Measurements from ENCODE around the gene ZNF174. TPM values are rescaled to one million over a fixed set of nuclear protein-coding genes. Genes with fewer than 3 reads are reported as not detected.
A peak's percentile ranks its signal among the peaks of the same experiment; 100 is the strongest.

The ZNF174 gene
- total RNA-seq, 1 experiment from 2014 or later: 13.7 TPM

DNA sequence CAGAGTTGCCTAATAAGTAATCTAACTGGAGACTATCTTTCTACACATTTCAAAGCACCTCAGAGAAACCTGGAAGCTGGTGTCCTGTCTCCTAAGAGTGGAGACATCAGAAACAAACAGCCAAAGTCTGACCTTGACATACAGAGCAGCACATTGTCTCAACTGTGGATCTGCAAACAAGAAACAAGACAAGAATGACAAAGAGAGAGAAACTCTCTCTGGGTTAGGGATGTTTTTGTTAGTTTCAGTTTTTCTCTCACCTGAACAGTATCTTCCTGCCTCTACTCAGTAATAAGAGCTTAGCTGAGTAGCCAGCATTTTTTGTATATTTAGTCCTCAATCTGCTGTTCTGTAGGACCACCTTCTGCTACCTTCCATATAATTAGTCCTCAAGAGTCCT is 33.4 kb downstream of the ZNF174 start:
- DNase-seq (ENCODE audit: low spot score): no peak
- no peak overlapping the region for H3K4me3 ChIP-seq (ENCODE audit: low read depth, low read length, poor library complexity, severe bottlenecking)
- CTCF ChIA-PET: no interaction called here
- TF ChIP-seq EZH2 (IDR thresholded peaks at IDR 0.05; ENCODE audit: borderline replicate concordance, low read depth, low read length, poor library complexity, severe bottlenecking): no peak
- TF ChIP-seq, protein P1, sequence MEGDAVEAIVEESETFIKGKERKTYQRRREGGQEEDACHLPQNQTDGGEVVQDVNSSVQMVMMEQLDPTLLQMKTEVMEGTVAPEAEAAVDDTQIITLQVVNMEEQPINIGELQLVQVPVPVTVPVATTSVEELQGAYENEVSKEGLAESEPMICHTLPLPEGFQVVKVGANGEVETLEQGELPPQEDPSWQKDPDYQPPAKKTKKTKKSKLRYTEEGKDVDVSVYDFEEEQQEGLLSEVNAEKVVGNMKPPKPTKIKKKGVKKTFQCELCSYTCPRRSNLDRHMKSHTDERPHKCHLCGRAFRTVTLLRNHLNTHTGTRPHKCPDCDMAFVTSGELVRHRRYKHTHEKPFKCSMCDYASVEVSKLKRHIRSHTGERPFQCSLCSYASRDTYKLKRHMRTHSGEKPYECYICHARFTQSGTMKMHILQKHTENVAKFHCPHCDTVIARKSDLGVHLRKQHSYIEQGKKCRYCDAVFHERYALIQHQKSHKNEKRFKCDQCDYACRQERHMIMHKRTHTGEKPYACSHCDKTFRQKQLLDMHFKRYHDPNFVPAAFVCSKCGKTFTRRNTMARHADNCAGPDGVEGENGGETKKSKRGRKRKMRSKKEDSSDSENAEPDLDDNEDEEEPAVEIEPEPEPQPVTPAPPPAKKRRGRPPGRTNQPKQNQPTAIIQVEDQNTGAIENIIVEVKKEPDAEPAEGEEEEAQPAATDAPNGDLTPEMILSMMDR (conservative IDR thresholded peaks at IDR 0.05; ENCODE audit: low read depth, low read length): no peak
- no peak overlapping the region for H3K27ac ChIP-seq (ENCODE audit: low read depth, low read length, poor library complexity, severe bottlenecking)
- no peaks in the 10 kb centered on the region for H3K4me1 ChIP-seq (ENCODE audit: insufficient read depth, low read length, poor library complexity, severe bottlenecking)
- POLR2A ChIA-PET (ENCODE audit: low non-redundant PET): no interaction called here
- H3K9me3 ChIP-seq (ENCODE audit: low read depth, low read length, poor library complexity, severe bottlenecking): no peaks in the 10 kb centered on the region
- H3K27me3 ChIP-seq (replicated peaks; ENCODE audit: insufficient read depth, low read depth, low read length, poor library complexity): peaks cover 29% of the 10 kb centered on the region
- H3K36me3 ChIP-seq (ENCODE audit: insufficient read depth, low read length, poor library complexity, severe bottlenecking): no peaks in the 10 kb centered on the region
- no TSS peak for BruUV-seq (replicated peaks)
- intact Hi-C loops (cut with micrococcal nuclease; ENCODE audit: unreplicated experiment): no loop called here

DNA sequence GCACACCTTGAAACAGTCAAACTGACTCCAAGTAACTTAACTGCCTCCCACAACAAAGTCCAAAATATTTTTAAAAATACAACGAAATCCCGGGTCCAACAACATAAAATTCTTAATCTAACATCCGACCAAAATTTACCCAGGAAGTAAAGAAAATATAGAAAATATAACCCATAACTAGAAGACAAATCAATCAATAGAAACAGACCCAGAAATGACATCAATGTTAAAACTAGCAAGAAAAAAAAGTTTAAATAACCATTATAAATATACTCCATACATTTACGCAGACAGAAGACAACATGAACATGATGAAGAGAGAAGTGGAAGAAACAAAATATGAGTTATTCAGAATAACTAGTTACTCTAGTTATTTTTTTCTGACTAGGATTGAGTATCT is 38.6 kb downstream of the ZNF174 start:
- no peak for TF ChIP-seq EZH2 (IDR thresholded peaks at IDR 0.05; ENCODE audit: borderline replicate concordance, low read depth, low read length, poor library complexity, severe bottlenecking)
- TF ChIP-seq, protein P1 (conservative IDR thresholded peaks at IDR 0.05; ENCODE audit: low read depth, low read length): no peak
- POLR2A ChIA-PET (ENCODE audit: low non-redundant PET): no interaction called here
- Histone ChIP-seq H3K9me3 (ENCODE audit: low read depth, low read length, poor library complexity, severe bottlenecking) (no peaks in the 10 kb centered on the region), H3K4me1 (ENCODE audit: insufficient read depth, low read length, poor library complexity, severe bottlenecking) (no peaks in the 10 kb centered on the region), H3K27ac (ENCODE audit: low read depth, low read length, poor library complexity, severe bottlenecking) (no peak overlapping the region), H3K27me3 (replicated peaks; ENCODE audit: insufficient read depth, low read depth, low read length, poor library complexity) (peaks cover 23% of the 10 kb centered on the region), H3K4me3 (ENCODE audit: low read depth, low read length, poor library complexity, severe bottlenecking) (no peak overlapping the region), H3K36me3 (ENCODE audit: insufficient read depth, low read length, poor library complexity, severe bottlenecking) (no peaks in the 10 kb centered on the region)
- CTCF ChIA-PET: no interaction called here
- BruUV-seq (replicated peaks): no TSS peak
- DNase-seq (ENCODE audit: low spot score): no peak
- intact Hi-C loops (cut with micrococcal nuclease; ENCODE audit: unreplicated experiment): no loop called here

DNA sequence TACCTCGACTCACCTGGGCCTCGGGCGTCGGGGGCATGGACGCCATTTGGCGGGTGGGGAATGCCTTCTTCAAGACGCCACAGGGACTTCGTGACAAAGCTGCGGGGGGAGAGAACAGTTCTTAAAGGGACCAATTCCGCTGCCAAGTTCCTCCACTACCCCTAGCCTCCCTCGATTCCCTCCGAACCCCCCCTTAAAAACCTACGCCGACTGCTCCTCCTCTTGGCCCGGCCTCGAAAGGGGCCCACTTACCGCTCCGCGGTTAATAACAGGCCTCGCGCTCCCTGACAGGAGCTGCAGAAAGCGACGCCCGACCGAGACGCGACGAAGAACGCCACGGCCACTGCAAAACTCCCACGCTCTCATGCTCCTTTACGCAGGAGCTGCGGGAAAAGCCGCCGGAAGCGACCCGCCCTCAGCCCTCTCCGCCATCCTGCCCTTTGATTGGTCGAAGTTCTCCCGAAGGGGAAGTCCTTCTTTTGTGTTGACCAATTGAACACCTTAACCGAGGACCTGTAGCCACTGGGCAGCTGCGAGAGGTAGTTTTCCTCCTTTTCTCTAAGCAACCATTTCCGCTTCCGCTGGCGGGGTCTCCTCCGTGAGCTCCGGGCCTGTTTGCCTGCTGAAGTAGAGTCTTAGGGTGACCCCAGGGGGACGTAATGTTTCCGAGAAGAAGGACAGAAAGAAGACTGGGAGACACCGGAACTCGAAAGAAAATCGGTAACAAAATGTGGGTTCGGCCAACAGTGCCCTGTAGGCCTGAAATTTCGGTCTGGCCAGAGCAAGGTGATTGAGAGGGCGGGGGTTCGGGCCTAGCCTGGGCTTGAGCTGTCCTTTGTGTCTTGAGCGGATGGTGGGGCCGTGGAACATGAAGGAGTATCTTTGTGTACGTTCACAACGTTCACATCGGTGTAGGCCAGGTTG is 42.4 kb downstream of the ZNF174 start, which contains the start of the genes NAA60 and ZNF597:
Gene NAA60 (plus strand): TSS at position 573 of the 924 bp plus-strand sequence. CDS start 32,548 bp downstream, outside the sequence.
Gene ZNF597 (minus strand): TSS at position 397 of the 924 bp plus-strand sequence. CDS start 351 bp downstream, at position 46.
- TF ChIP-seq EZH2 (IDR thresholded peaks at IDR 0.05; ENCODE audit: borderline replicate concordance, low read depth, low read length, poor library complexity, severe bottlenecking): no peak
- TF ChIP-seq, protein P1 (conservative IDR thresholded peaks at IDR 0.05; ENCODE audit: low read depth, low read length): no peak

More for the DNA sequence above, 42.4 kb downstream of the ZNF174 start, which contains the start of the genes NAA60 and ZNF597:
- Histone ChIP-seq H3K27me3 (replicated peaks; ENCODE audit: insufficient read depth, low read depth, low read length, poor library complexity) (no peaks in the 10 kb centered on the region), H3K9me3 (ENCODE audit: low read depth, low read length, poor library complexity, severe bottlenecking) (no peaks in the 10 kb centered on the region), H3K27ac (ENCODE audit: low read depth, low read length, poor library complexity, severe bottlenecking) (peak within 1 kb of the TSS; percentile 73), H3K4me3 (ENCODE audit: low read depth, low read length, poor library complexity, severe bottlenecking) (peak within 1 kb of the TSS; percentile 67), H3K4me1 (ENCODE audit: insufficient read depth, low read length, poor library complexity, severe bottlenecking) (no peaks in the 10 kb centered on the region), H3K36me3 (ENCODE audit: insufficient read depth, low read length, poor library complexity, severe bottlenecking) (peaks cover under 1% of the 10 kb centered on the region)
- ChIA-PET CTCF (interaction anchor here (0.6 kb wide), 1 partner anchor 292 kb away, joined by 15 read pairs; no protein-coding TSS in a partner anchor), POLR2A (ENCODE audit: low non-redundant PET) (interaction anchor here (0.6 to 0.7 kb wide), 2 partner anchors 10 to 36 kb away, joined by 3 to 7 read pairs; no protein-coding TSS in a partner anchor)
- no TSS peak for BruUV-seq (replicated peaks)
- DNase-seq (ENCODE audit: low spot score): peak; percentile 94
- intact Hi-C loops (cut with micrococcal nuclease; ENCODE audit: unreplicated experiment): no loop called here

All from A673 (cell line).